Smooth muscle cell (in vitro differentiated cells): ENCODE measurements around the gene ATP11C. TPM values are rescaled to one million over a fixed set of nuclear protein-coding genes. Genes with fewer than 3 reads are reported as not detected.

Source experiments
- DNase-seq: peaks from one replicate; lab custom pipeline; 2025; ENCODE audit not compliant: unreplicated experiment; lab: John Stamatoyannopoulos, UW
- H2AFZ ChIP-seq: fragments of 200-600 bp; sonication (generic); 2 replicates; pipeline ENCODE4 v1.6.0; 2016; ENCODE audit warnings: antibody characterized with exemption, low read depth, mild to moderate bottlenecking
- H3F3A ChIP-seq: fragments of 200-600 bp; sonication (generic); 2 replicates; pipeline ENCODE4 v1.6.0; 2017; ENCODE audit warnings: antibody characterized with exemption, low read depth
- H3K27ac ChIP-seq: fragments of 200-600 bp; sonication (generic); 2 replicates; pipeline ENCODE4 v1.5.1; 2016; ENCODE audit warnings: low read depth, mild to moderate bottlenecking
- H3K27me3 ChIP-seq: fragments of 200-600 bp; sonication (generic); 2 replicates; pipeline ENCODE4 v1.6.1; 2016; ENCODE audit warnings: low read depth, mild to moderate bottlenecking
- H3K36me3 ChIP-seq: fragments of 200-600 bp; sonication (generic); 2 replicates; pipeline ENCODE4 v1.5.1; 2016; ENCODE audit warnings: low read depth
- H3K4me1 ChIP-seq: fragments of 200-600 bp; sonication (generic); 2 replicates; pipeline ENCODE4 v1.5.1; 2016; ENCODE audit warnings: low read depth
- H3K4me2 ChIP-seq: fragments of 200-600 bp; sonication (generic); 2 replicates; pipeline ENCODE4 v1.6.0; 2016; ENCODE audit warnings: mild to moderate bottlenecking
- H3K4me3 ChIP-seq: fragments of 200-600 bp; sonication (generic); 2 replicates; pipeline ENCODE4 v1.5.1; 2016; ENCODE audit warnings: mild to moderate bottlenecking
- H3K79me2 ChIP-seq: fragments of 200-600 bp; sonication (generic); 2 replicates; pipeline ENCODE4 v1.6.0; 2016; ENCODE audit warnings: low read depth, mild to moderate bottlenecking
- H3K9ac ChIP-seq: fragments of 200-600 bp; sonication (generic); 2 replicates; pipeline ENCODE4 v1.6.0; 2016; ENCODE audit warnings: low read depth
- H3K9me3 ChIP-seq: fragments of 200-600 bp; sonication (generic); replicated peaks from 2 replicates; pipeline ENCODE4 v1.5.1; 2016; ENCODE audit warnings: low read depth
- H4K20me1 ChIP-seq: fragments of 200-600 bp; sonication (generic); 2 replicates; pipeline ENCODE4 v1.6.0; 2016; ENCODE audit warnings: low read depth
- WGBS: methylation state at CpG from one replicate; pipeline ENCODE4 v1.1.7; 2016; ENCODE audit warnings: low lambda C conversion rate; 5-methylcytosine and 5-hydroxymethylcytosine counted together
- polyA plus RNA-seq: library from polyadenylated mRNA; unstranded; fragments of >200 nt; fragmentation: Nextera tagmentation; extraction: Ambion mirVana; gene quantifications from 2 replicates; pipeline ENCODE4 v1.2.1, GENCODE V29; 2016
- total RNA-seq: library from RNA; depleted of rRNA; stranded (reverse); fragments of >200 nt; gene quantifications from 2 replicates; pipeline ENCODE4 v1.2.3, GENCODE V29; 2014
- TF ChIP-seq, protein P1 (sequence below): fragments of 200-600 bp; sonication (generic); IDR thresholded peaks from 2 replicates; pipeline ENCODE4 v1.5.1; 2017; ENCODE audit warnings: borderline replicate concordance, mild to moderate bottlenecking, antibody characterized with exemption; ENCODE audit not compliant: insufficient read depth, poor library complexity, severe bottlenecking

The ATP11C gene
- total and polyA plus RNA-seq, 2 experiments from 2014 or later = 3.2 to 17.1 TPM

DNA sequence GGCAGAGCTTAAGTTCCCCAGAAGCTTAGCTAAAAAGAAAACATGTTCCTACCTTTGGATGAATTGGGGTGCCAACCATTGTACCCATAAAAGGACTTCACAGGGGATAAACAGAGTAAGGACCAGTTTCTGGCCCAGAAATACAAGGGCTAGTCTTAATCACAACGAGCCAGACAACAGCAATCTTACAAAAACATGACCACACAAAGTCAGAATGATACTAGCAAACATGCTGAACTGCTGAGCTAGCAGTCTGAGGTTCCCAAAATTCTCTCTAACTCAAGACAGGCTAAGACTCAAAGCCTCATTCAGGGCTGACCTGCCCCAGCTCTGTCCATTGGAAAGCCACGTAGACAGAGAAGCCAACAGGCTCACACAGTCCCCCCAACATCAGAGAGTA is 40.3 kb downstream of the ATP11C start:
- H3K9me3 ChIP-seq = no peaks in the 10 kb centered on the region
- peaks cover 17% of the 10 kb centered on the region for H4K20me1 ChIP-seq
- TF ChIP-seq, protein P1, sequence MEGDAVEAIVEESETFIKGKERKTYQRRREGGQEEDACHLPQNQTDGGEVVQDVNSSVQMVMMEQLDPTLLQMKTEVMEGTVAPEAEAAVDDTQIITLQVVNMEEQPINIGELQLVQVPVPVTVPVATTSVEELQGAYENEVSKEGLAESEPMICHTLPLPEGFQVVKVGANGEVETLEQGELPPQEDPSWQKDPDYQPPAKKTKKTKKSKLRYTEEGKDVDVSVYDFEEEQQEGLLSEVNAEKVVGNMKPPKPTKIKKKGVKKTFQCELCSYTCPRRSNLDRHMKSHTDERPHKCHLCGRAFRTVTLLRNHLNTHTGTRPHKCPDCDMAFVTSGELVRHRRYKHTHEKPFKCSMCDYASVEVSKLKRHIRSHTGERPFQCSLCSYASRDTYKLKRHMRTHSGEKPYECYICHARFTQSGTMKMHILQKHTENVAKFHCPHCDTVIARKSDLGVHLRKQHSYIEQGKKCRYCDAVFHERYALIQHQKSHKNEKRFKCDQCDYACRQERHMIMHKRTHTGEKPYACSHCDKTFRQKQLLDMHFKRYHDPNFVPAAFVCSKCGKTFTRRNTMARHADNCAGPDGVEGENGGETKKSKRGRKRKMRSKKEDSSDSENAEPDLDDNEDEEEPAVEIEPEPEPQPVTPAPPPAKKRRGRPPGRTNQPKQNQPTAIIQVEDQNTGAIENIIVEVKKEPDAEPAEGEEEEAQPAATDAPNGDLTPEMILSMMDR = no peak
- no peak overlapping the region for H2AFZ ChIP-seq
- no peak overlapping the region for H3K4me2 ChIP-seq
- no peak overlapping the region for H3K4me3 ChIP-seq
- no peaks in the 10 kb centered on the region for H3K27me3 ChIP-seq
- H3K27ac ChIP-seq = no peak overlapping the region
- H3K9ac ChIP-seq = no peak overlapping the region
- no peaks in the 10 kb centered on the region for H3K79me2 ChIP-seq
- WGBS = 43% methylated on average over 2 of the region's 2 CpGs
- DNase-seq = no peak
- no peaks in the 10 kb centered on the region for H3K4me1 ChIP-seq
- no peaks in the 10 kb centered on the region for H3K36me3 ChIP-seq
- H3F3A ChIP-seq = no peaks in the 10 kb centered on the region

DNA sequence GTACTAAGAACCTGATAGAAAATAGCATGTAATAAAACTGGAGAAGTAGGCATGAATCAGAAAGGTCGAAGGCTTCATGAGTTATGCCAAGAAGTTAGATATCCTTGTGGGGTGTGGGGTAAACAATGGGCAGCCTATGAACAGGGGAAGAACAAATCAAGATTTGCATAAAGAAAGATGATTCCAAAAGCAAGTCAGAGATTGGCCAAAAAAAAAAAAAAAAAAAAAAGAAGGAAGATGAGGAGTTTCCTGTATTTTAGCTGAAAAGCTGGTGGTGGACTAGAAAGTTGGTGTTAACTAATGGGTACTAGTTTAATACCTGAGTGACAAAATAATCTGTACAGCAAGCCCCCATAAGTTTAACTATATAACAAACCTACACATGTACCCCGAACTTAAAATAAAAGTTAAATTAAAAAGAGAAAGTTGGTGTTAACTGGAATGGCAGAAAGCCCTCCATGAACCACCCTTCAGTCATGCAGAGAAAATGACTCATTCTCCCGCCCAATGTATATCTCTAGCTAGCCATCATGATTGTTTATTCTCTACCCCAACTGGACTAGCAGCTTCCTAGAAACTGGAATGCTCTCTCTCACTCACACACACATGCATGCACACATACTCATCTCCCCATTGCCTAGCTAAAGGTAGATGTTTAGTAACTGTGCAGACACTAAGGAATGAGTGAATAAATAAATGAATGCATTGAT is 41.7 kb downstream of the ATP11C start:
- no peaks in the 10 kb centered on the region for H3K79me2 ChIP-seq
- H3K9me3 ChIP-seq = no peaks in the 10 kb centered on the region
- H3F3A ChIP-seq = no peaks in the 10 kb centered on the region
- H3K27ac ChIP-seq = no peak overlapping the region
- no peak overlapping the region for H3K9ac ChIP-seq
- no peak for DNase-seq
- no peaks in the 10 kb centered on the region for H3K36me3 ChIP-seq
- peaks cover 17% of the 10 kb centered on the region for H4K20me1 ChIP-seq
- no peak overlapping the region for H3K4me3 ChIP-seq
- TF ChIP-seq, protein P1 = no peak
- H3K4me2 ChIP-seq = no peak overlapping the region
- 65% methylated on average over 3 of the region's 3 CpGs for WGBS
- no peaks in the 10 kb centered on the region for H3K27me3 ChIP-seq
- H3K4me1 ChIP-seq = no peaks in the 10 kb centered on the region
- H2AFZ ChIP-seq = no peak overlapping the region

DNA sequence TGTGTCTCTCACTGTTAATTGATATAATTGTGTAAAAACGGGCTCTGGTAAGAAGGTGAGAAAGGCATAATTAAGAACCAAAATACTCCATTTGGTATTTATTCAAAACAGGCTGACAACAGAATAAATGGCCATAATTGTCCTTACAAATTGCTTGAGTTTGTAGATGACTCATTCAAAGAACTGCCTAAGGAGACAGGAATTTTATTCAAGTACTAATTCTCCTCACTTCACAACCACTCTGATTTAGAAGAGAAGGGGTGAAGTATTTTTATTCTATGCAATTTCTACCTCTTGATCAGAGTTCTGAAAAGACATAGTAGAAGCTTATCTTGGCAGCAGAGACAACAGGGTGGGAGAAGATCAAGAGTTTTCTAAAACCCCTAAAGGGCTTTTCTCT is 43.1 kb downstream of the ATP11C start:
- H4K20me1 ChIP-seq = peaks cover 17% of the 10 kb centered on the region
- H3K9me3 ChIP-seq = no peaks in the 10 kb centered on the region
- no peaks in the 10 kb centered on the region for H3K79me2 ChIP-seq
- WGBS = 30% methylated on average over 1 of the region's 1 CpG
- H3K4me3 ChIP-seq = no peak overlapping the region
- no peak overlapping the region for H2AFZ ChIP-seq
- DNase-seq = no peak
- H3K27me3 ChIP-seq = no peaks in the 10 kb centered on the region
- no peak overlapping the region for H3K4me2 ChIP-seq
- no peak overlapping the region for H3K27ac ChIP-seq
- no peaks in the 10 kb centered on the region for H3F3A ChIP-seq
- H3K36me3 ChIP-seq = no peaks in the 10 kb centered on the region
- no peak overlapping the region for H3K9ac ChIP-seq
- TF ChIP-seq, protein P1 = no peak
- no peaks in the 10 kb centered on the region for H3K4me1 ChIP-seq

DNA sequence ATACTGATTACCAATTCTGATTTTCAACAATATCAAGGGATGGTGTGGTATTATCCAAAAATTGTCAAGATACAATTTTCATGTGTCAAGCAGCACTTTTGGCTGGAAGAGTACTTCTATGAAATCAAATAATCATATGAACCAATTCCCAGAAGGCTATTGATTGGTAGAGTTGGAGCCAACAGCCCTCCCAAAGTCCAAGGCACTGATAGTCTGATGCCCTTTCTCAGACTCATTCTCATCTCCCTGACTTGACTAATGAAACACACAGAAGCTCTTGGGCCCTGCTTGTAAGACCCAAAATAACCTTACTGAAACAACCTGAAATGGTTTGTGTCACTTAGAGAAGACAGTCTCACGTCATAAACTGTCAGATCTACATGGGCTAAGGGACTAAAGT is 48.9 kb downstream of the ATP11C start:
- 57% methylated on average over 1 of the region's 1 CpG for WGBS

More for the DNA sequence above, 48.9 kb downstream of the ATP11C start:
- Histone ChIP-seq H3K4me3 (no peak overlapping the region), H3K79me2 (no peaks in the 10 kb centered on the region), H3K36me3 (no peaks in the 10 kb centered on the region), H3F3A (no peaks in the 10 kb centered on the region), H3K27me3 (no peaks in the 10 kb centered on the region), H3K9ac (no peak overlapping the region), H3K4me1 (no peaks in the 10 kb centered on the region), H3K9me3 (no peaks in the 10 kb centered on the region), H2AFZ (no peak overlapping the region), H3K4me2 (no peak overlapping the region), H4K20me1 (no peaks in the 10 kb centered on the region), H3K27ac (no peak overlapping the region)
- no peak for DNase-seq
- TF ChIP-seq, protein P1 = no peak
